Endothelial cell of umbilical vein (primary cell): ENCODE data around the gene U2AF2. TPM values are rescaled to one million over a fixed set of nuclear protein-coding genes. Genes with fewer than 3 reads are reported as not detected.

Experiments
- BruUV-seq: library from RNA; stranded (reverse); fragments of 400-500 nt; replicated peaks from 2 replicates; lab custom pipeline; 2021; lab: Mats Ljungman, UMichigan
- CTCF ChIA-PET: fragments of 300-600, 350-600 bp; sonication (Branson Sonifier 250); formaldehyde crosslinking; loops from one replicate; lab custom pipeline; 2021; ENCODE audit warnings: antibody characterized with exemption, inconsistent platforms; lab: Charles Lee
- POLR2A ChIA-PET: fragments of 300-600, 350-600 bp; sonication (Branson Sonifier 250); formaldehyde crosslinking; loops from one replicate; lab custom pipeline; 2021; ENCODE audit warnings: antibody characterized with exemption, inconsistent platforms; lab: Charles Lee
- DNase-seq: peaks from one replicate; pipeline ENCODE4 v3.0.0-alpha.2; 2011; ENCODE audit warnings: low read depth, low spot score
- FAIRE-seq: peaks from 2 replicates; lab custom pipeline; 2011; peaks lifted over from hg19 to GRCh38; lab: Jason Lieb, UNC
- H2AFZ ChIP-seq: 2 replicates; pipeline ENCODE4 v1.6.0; 2012; ENCODE audit warnings: low read depth, low read length, control low read depth, inconsistent platforms
- H3K27ac ChIP-seq: 2 replicates; pipeline ENCODE4 v1.5.1; 2011; ENCODE audit warnings: low read depth, mild to moderate bottlenecking, control low read depth, low read length, moderate library complexity; ENCODE audit not compliant: insufficient read depth
- H3K27me3 ChIP-seq, 2 experiments: 2 replicates each; pipeline versions ENCODE4 v1.6.0 to v1.6.1; 2011; ENCODE audit warnings: low read length in 2 of 2, mixed read lengths in 1 of 2; ENCODE audit not compliant: control insufficient read depth in 2 of 2, insufficient read depth in 2 of 2
- H3K36me3 ChIP-seq, 2 experiments: 2 replicates in 1 of 2; 3 replicates in 1 of 2; pipeline ENCODE4 v1.5.1; 2011; ENCODE audit warnings: low read length in 2 of 2, mild to moderate bottlenecking in 1 of 2, moderate library complexity in 1 of 2; ENCODE audit not compliant: control insufficient read depth in 2 of 2, insufficient read depth in 2 of 2; ENCODE audit errors: extremely low read depth in 1 of 2
- H3K4me1 ChIP-seq: 3 replicates; pipeline ENCODE4 v1.5.1; 2011; ENCODE audit warnings: mild to moderate bottlenecking, low read length; ENCODE audit not compliant: control insufficient read depth, insufficient read depth; ENCODE audit errors: extremely low read depth
- H3K4me2 ChIP-seq: 2 replicates; pipeline ENCODE4 v1.6.1; 2011; ENCODE audit warnings: low read length, control low read depth, mixed read lengths; ENCODE audit not compliant: insufficient read depth
- H3K4me3 ChIP-seq, 3 experiments: fragments of 200-600 bp in 1 of 3; sonication (generic), shearing (Covaris generic) in 1 of 3; replicated peaks in 1 of 3; 2 replicates each; pipeline ENCODE4 v1.5.1; 2011 to 2016; ENCODE audit warnings: control low read depth in 3 of 3, low read length in 3 of 3, mild to moderate bottlenecking in 2 of 3, inconsistent platforms in 1 of 3, low read depth in 1 of 3, moderate library complexity in 1 of 3; ENCODE audit not compliant: insufficient read depth in 1 of 3
- H3K79me2 ChIP-seq: 2 replicates; pipeline ENCODE4 v1.6.0; 2012; ENCODE audit warnings: low read length, inconsistent platforms; ENCODE audit not compliant: control insufficient read depth, insufficient read depth
- H3K9ac ChIP-seq: replicated peaks from 2 replicates; pipeline ENCODE3; 2011; ENCODE audit warnings: low read length, control low read depth; ENCODE audit not compliant: insufficient read depth; ENCODE audit errors: extremely low read depth
- H3K9me1 ChIP-seq: replicated peaks from 3 replicates; pipeline ENCODE4 v1.6.0; 2011; ENCODE audit warnings: mild to moderate bottlenecking, low read length; ENCODE audit not compliant: control insufficient read depth, insufficient read depth; ENCODE audit errors: extremely low read depth
- H3K9me3 ChIP-seq: replicated peaks from 2 replicates; pipeline ENCODE4 v1.5.1; 2012; ENCODE audit warnings: low read length, inconsistent platforms; ENCODE audit not compliant: control insufficient read depth, insufficient read depth
- H4K20me1 ChIP-seq: replicated peaks from 2 replicates; pipeline ENCODE3; 2011; ENCODE audit warnings: mild to moderate bottlenecking, low read length; ENCODE audit not compliant: control insufficient read depth, insufficient read depth; ENCODE audit errors: extremely low read depth
- EZH2 ChIP-seq: IDR thresholded peaks from 2 replicates; pipeline ENCODE4 v1.6.1; 2012; ENCODE audit warnings: borderline replicate concordance, low read depth, mild to moderate bottlenecking, moderate library complexity, low read length, inconsistent platforms; ENCODE audit not compliant: severe bottlenecking
- FOS ChIP-seq: IDR thresholded peaks from 2 replicates; pipeline ENCODE4 v1.6.1; 2011; ENCODE audit warnings: mild to moderate bottlenecking, low read length, moderate library complexity, borderline replicate concordance; ENCODE audit not compliant: insufficient read depth
- GATA2 ChIP-seq: IDR thresholded peaks from 2 replicates; pipeline ENCODE4 v1.7.0; 2011; ENCODE audit warnings: low read depth, mild to moderate bottlenecking, moderate library complexity, mixed read lengths, low read length; ENCODE audit not compliant: insufficient read length, insufficient read depth
- JUN ChIP-seq: IDR thresholded peaks from 2 replicates; pipeline ENCODE4 v1.6.1; 2011; ENCODE audit warnings: borderline replicate concordance, low read depth; ENCODE audit not compliant: insufficient read length, insufficient read depth
- MYC ChIP-seq: IDR thresholded peaks from one replicate; pipeline ENCODE4 v1.6.1; 2011; ENCODE audit warnings: mild to moderate bottlenecking, low read depth, low read length
- POLR2A ChIP-seq: IDR thresholded peaks from 2 replicates; pipeline ENCODE4 v1.6.1; 2012; ENCODE audit warnings: low read depth, mild to moderate bottlenecking, control low read depth, low read length
- POLR2AphosphoS5 ChIP-seq: IDR thresholded peaks from 2 replicates; pipeline ENCODE4 v1.6.1; 2012; ENCODE audit warnings: low read depth, mild to moderate bottlenecking, control low read depth, low read length, moderate library complexity; ENCODE audit not compliant: insufficient read depth
- dilution Hi-C: fragments of 300-500 bp; cut with MboI; formaldehyde crosslinking; loops from one replicate; pipeline ENCODE4 v1.15.0; 2019; ENCODE audit warnings: low sequenced_read_pairs; ENCODE audit not compliant: extremely low pct_ligation_motif_present
- intact Hi-C: fragments of 100-400 bp; cut with micrococcal nuclease; formaldehyde crosslinking; loops from one replicate; pipeline ENCODE4 v1.10.0; 2022
- polyA plus RNA-seq, 4 experiments: library from polyadenylated mRNA; depleted of rRNA in 3 of 4; stranded (reverse) in 3 of 4; unstranded in 1 of 4; fragments of >200 nt; gene quantifications; 2 replicates each; pipeline versions ENCODE4 v1.2.1 to v1.2.3, GENCODE V29; 2011 to 2012; ENCODE audit warnings: missing spikeins in 1 of 4
- total RNA-seq: library from RNA; stranded (reverse); gene quantifications from 2 replicates; pipeline ENCODE4 v1.2.3, GENCODE V29; 2021
- TF ChIP-seq, protein P1 (sequence below), 2 donors: IDR thresholded peaks; 1 replicate in 1 of 2; 2 replicates in 1 of 2; pipeline ENCODE4 v1.5.1; 2011; ENCODE audit warnings: low read length in 2 of 2, mild to moderate bottlenecking in 2 of 2, moderate library complexity in 2 of 2, control low read depth in 1 of 2, inconsistent platforms in 1 of 2, low read depth in 1 of 2; ENCODE audit not compliant: insufficient read depth in 1 of 2; ENCODE audit errors: extremely low read depth in 1 of 2

The U2AF2 gene
- total and polyA plus RNA-seq, 2 donors (not counting 3 experiments of a cell fraction or from before 2014, with no cell fraction given): 183 to 259 TPM

DNA sequence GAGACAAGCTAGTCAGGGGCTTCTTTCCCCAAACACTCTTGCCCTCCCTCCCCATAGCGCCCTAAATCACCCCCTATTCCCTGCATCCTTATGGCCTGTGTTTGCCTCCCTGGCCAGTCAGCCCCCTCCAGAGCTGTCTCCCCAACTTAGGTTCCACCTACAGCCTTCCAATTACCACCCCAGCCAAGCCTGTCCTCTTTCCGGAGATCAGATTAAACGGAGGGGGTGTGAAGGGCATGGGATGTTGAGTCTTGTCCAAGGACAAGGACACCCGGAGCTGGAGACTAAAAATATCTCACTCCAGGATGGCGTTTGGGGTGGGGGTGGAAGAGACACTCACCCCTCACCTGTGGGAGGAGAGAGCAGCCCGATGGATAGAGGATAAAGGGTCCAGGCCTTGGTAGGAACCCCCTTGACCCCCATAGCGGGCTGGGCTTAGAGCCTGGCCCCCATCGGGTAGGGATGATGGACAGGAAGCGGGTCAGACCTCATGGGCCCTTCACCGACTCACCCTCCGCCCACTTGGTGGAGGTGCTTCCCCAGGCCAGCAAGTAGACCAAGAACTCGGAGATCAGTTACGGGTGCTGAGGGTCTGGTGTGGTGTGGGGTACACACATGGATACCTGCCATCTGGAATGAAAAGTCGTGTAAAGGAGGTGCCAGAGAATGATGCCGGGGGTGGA, 43.4 kb upstream of the U2AF2 start:
- no peak for DNase-seq
- no peak overlapping the region for H3K4me2 ChIP-seq
- no peak for FAIRE-seq
- no peak overlapping the region for H2AFZ ChIP-seq
- intact Hi-C loops: no loop called here
- ChIA-PET POLR2A (no interaction called here), CTCF (no interaction called here)
- H3K9me3 ChIP-seq: no peaks in the 10 kb centered on the region
- no peaks in the 10 kb centered on the region for H3K9me1 ChIP-seq
- peaks cover 2 to 22% of the 10 kb centered on the region in 2 experiments for H3K36me3 ChIP-seq
- H3K9ac ChIP-seq: no peak overlapping the region
- no peaks in the 10 kb centered on the region for H3K27me3 ChIP-seq
- no peak overlapping the region for H3K4me3 ChIP-seq
- TF ChIP-seq POLR2AphosphoS5: no peak
- no peak for TF ChIP-seq EZH2
- TF ChIP-seq FOS: no peak
- no peak for TF ChIP-seq MYC
- TF ChIP-seq JUN: no peak
- no peak for TF ChIP-seq POLR2A
- TF ChIP-seq GATA2: no peak
- TF ChIP-seq, protein P1, sequence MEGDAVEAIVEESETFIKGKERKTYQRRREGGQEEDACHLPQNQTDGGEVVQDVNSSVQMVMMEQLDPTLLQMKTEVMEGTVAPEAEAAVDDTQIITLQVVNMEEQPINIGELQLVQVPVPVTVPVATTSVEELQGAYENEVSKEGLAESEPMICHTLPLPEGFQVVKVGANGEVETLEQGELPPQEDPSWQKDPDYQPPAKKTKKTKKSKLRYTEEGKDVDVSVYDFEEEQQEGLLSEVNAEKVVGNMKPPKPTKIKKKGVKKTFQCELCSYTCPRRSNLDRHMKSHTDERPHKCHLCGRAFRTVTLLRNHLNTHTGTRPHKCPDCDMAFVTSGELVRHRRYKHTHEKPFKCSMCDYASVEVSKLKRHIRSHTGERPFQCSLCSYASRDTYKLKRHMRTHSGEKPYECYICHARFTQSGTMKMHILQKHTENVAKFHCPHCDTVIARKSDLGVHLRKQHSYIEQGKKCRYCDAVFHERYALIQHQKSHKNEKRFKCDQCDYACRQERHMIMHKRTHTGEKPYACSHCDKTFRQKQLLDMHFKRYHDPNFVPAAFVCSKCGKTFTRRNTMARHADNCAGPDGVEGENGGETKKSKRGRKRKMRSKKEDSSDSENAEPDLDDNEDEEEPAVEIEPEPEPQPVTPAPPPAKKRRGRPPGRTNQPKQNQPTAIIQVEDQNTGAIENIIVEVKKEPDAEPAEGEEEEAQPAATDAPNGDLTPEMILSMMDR (IDR thresholded peaks at IDR 0.05; ENCODE audit: extremely low read depth in 1 of 2, insufficient read depth in 1 of 2, low read depth in 1 of 2, low read length in 2 of 2): no peak
- H3K79me2 ChIP-seq: peaks cover 28% of the 10 kb centered on the region
- BruUV-seq: no TSS peak
- dilution Hi-C loops: no loop called here
- H4K20me1 ChIP-seq: no peaks in the 10 kb centered on the region
- H3K4me1 ChIP-seq: peaks cover 6% of the 10 kb centered on the region
- no peak overlapping the region for H3K27ac ChIP-seq
